K562 (cell line): Measurements from ENCODE around the gene HMGCL. TPM values are rescaled to one million over a fixed set of nuclear protein-coding genes. Genes with fewer than 3 reads are reported as not detected.

Experiments used
- ATAC-seq: fragments of 200-7000 bp; cut with Tn5 transposase; 3 replicates; pipeline ENCODE4 v1.9.1; 2020; ENCODE audit warnings: moderate library complexity
- BruUV-seq: library from RNA; stranded (reverse); fragments of 400-500 nt; replicated peaks from 2 replicates; lab custom pipeline; 2021; lab: Mats Ljungman, UMichigan
- CTCF ChIA-PET: fragments of 300-600 bp; formaldehyde crosslinking; extraction: SDS; loops from one replicate; lab custom pipeline; 2021; ENCODE audit warnings: low intra/inter-chr PET ratio; lab: Yijun Ruan, JAX
- POLR2A ChIA-PET: fragments of 300-600, 350-650 bp; sonication (Branson Sonifier 250); formaldehyde crosslinking; extraction: SDS; loops from one replicate; lab custom pipeline; 2021; ENCODE audit warnings: antibody characterized with exemption, inconsistent platforms; lab: Yijun Ruan, JAX
- DNase-seq, 4 experiments: peaks; one replicate each; pipeline versions ENCODE4 v3.0.0 to v3.0.0-alpha.2; 2011 to 2018; ENCODE audit warnings: low spot score in 3 of 4, mixed read lengths in 3 of 4; ENCODE audit errors: extremely low read depth in 1 of 4
- FAIRE-seq: peaks from 2 replicates; lab custom pipeline; 2011; peaks lifted over from hg19 to GRCh38; lab: Jason Lieb, UNC
- H2AFZ ChIP-seq: 2 replicates; pipeline ENCODE4 v1.6.0; 2011; ENCODE audit warnings: low read depth, low read length, control low read depth, inconsistent platforms
- H3K27ac ChIP-seq: fragments of 200-600 bp; 3 replicates; pipeline ENCODE4 v1.8.0; 2011; ENCODE audit warnings: low read depth, mild to moderate bottlenecking, control low read depth, inconsistent platforms, low read length, moderate library complexity, mixed read lengths; ENCODE audit errors: extremely low read depth
- H3K27me3 ChIP-seq, 2 experiments: fragments of 300-600 bp in 1 of 2; 2 replicates in 1 of 2; 3 replicates in 1 of 2; pipeline versions ENCODE4 v1.6.0 to v1.8.0; 2011; ENCODE audit warnings: inconsistent platforms in 2 of 2, low read length in 2 of 2, mild to moderate bottlenecking in 1 of 2, mixed read lengths in 1 of 2, moderate library complexity in 1 of 2; ENCODE audit not compliant: control insufficient read depth in 2 of 2, insufficient read depth in 2 of 2
- H3K36me3 ChIP-seq: fragments of 300-600 bp; 3 replicates; pipeline ENCODE4 v1.8.0; 2011; ENCODE audit warnings: mild to moderate bottlenecking, low read length, inconsistent platforms; ENCODE audit not compliant: control insufficient read depth, insufficient read depth
- H3K4me1 ChIP-seq, 2 experiments: fragments of 200-600 bp in 1 of 2; replicated peaks in 1 of 2; 2 replicates in 1 of 2; 3 replicates in 1 of 2; pipeline versions ENCODE4 v1.5.1 to v1.8.0; 2011; ENCODE audit warnings: inconsistent platforms in 2 of 2, low read length in 2 of 2, mild to moderate bottlenecking in 1 of 2, mixed read lengths in 1 of 2, moderate library complexity in 1 of 2; ENCODE audit not compliant: control insufficient read depth in 2 of 2, insufficient read depth in 2 of 2
- H3K4me2 ChIP-seq: 2 replicates; pipeline ENCODE4 v1.6.1; 2011; ENCODE audit warnings: low read length, control low read depth, inconsistent platforms, mixed read lengths; ENCODE audit not compliant: insufficient read depth
- H3K4me3 ChIP-seq: fragments of 200-600 bp; sonication (generic), shearing (Covaris generic); 2 replicates; pipeline ENCODE4 v1.5.1; 2016; ENCODE audit warnings: control low read depth, inconsistent platforms
- H3K79me2 ChIP-seq: fragments of 200-600 bp; 3 replicates; pipeline ENCODE4 v1.8.0; 2011; ENCODE audit warnings: low read length, inconsistent platforms; ENCODE audit not compliant: control insufficient read depth, insufficient read depth
- H3K9ac ChIP-seq, 2 experiments: 2 replicates each; pipeline versions ENCODE4 v1.6.0 to v1.6.1; 2011; ENCODE audit warnings: low read depth in 2 of 2, low read length in 2 of 2, control low read depth in 1 of 2, inconsistent platforms in 1 of 2, mild to moderate bottlenecking in 1 of 2, mixed read lengths in 1 of 2; ENCODE audit not compliant: insufficient read depth in 1 of 2
- H3K9me1 ChIP-seq: one replicate; pipeline ENCODE4 v1.6.0; 2011; ENCODE audit warnings: inconsistent platforms, mild to moderate bottlenecking, low read length, moderate library complexity; ENCODE audit not compliant: control insufficient read depth, insufficient read depth
- H3K9me3 ChIP-seq: replicated peaks from 2 replicates; pipeline ENCODE4 v1.5.1; 2011; ENCODE audit warnings: low read depth, low read length, inconsistent platforms; ENCODE audit not compliant: control insufficient read depth, insufficient read depth
- H4K20me1 ChIP-seq: replicated peaks from 2 replicates; pipeline ENCODE4 v1.6.1; 2011; ENCODE audit warnings: low read length, inconsistent platforms, mixed read lengths; ENCODE audit not compliant: control insufficient read depth, insufficient read depth
- BRD4 ChIP-seq: fragments of 200-600 bp; sonication (generic); IDR thresholded peaks from 2 replicates; pipeline ENCODE4 v1.6.1; 2017; ENCODE audit warnings: inconsistent platforms
- ELF1 ChIP-seq: fragments of 200-800 bp; sonication (Bioruptor generic); IDR thresholded peaks from 2 replicates; pipeline ENCODE4 v1.6.1; 2016; ENCODE audit warnings: missing genetic modification characterization, missing compliant biosample characterization
- NEUROD1 ChIP-seq: fragments of 150-350 bp; IDR thresholded peaks from 2 replicates; pipeline ENCODE4 v1.6.1; 2014; ENCODE audit warnings: borderline replicate concordance, low read length, low read depth; ENCODE audit not compliant: partially characterized antibody
- NFIC ChIP-seq: fragments of 450-650 bp; IDR thresholded peaks from 2 replicates; pipeline ENCODE4 v1.6.1; 2017; ENCODE audit warnings: mild to moderate bottlenecking, inconsistent platforms
- PHTF2 ChIP-seq: fragments of 250-450 bp; sonication (Bioruptor Pico); IDR thresholded peaks from 2 replicates; pipeline ENCODE4 v1.5.0; 2021; ENCODE audit warnings: mild to moderate bottlenecking
- RAD51 ChIP-seq: fragments of 450-650 bp; IDR thresholded peaks from 2 replicates; pipeline ENCODE4 v1.7.1; 2016; ENCODE audit warnings: low read depth, mild to moderate bottlenecking, borderline replicate concordance
- RNF2 ChIP-seq: sonication (generic); IDR thresholded peaks from 2 replicates; pipeline ENCODE4 v1.6.1; 2016
- TAF15 ChIP-seq: fragments of 200-400 bp; formaldehyde crosslinking; IDR thresholded peaks from 2 replicates; pipeline ENCODE4 v1.6.1; 2017; ENCODE audit warnings: mild to moderate bottlenecking, low read depth, low read length, moderate library complexity
- ZNF253 ChIP-seq: fragments of 250-450 bp; sonication (Bioruptor Pico); conservative IDR thresholded peaks from 2 replicates; pipeline ENCODE4 v1.6.1; 2021; ENCODE audit warnings: mild to moderate bottlenecking
- ZNF41 ChIP-seq: fragments of 250-450 bp; sonication (Bioruptor Pico); conservative IDR thresholded peaks from 2 replicates; pipeline ENCODE4 v1.4.0; 2020; ENCODE audit warnings: mild to moderate bottlenecking
- ZNF696 ChIP-seq: fragments of 250-450 bp; sonication (Bioruptor Pico); conservative IDR thresholded peaks from 2 replicates; pipeline ENCODE4 v1.4.0; 2020; ENCODE audit warnings: mild to moderate bottlenecking, moderate library complexity
- WGBS: fragments of 100-300 bp; shearing (Covaris generic); methylation state at CpG from one replicate; pipeline ENCODE4 v1.1.6; 2016; ENCODE audit warnings: low coverage, mixed read lengths; ENCODE audit not compliant: insufficient coverage; ENCODE audit errors: missing lambda C conversion rate; 5-methylcytosine and 5-hydroxymethylcytosine counted together
- in situ Hi-C: fragments of 300-500 bp; cut with MboI; formaldehyde crosslinking; loops from 4 replicates; pipeline ENCODE4 v1.15.0; 2018; ENCODE audit warnings: inconsistent platforms, mixed read lengths
- intact Hi-C: fragments of 100-400 bp; cut with micrococcal nuclease; formaldehyde crosslinking; loops from 2 replicates; pipeline ENCODE4 v1.14.2; 2022
- polyA plus RNA-seq, 8 experiments: library from polyadenylated mRNA; depleted of rRNA in 4 of 8; stranded (reverse) in 5 of 8; unstranded in 3 of 8; fragments of >200 nt; fragmentation: Nextera tagmentation in 2 of 8; fragmentation: Illumina TruSeq in 1 of 8; extraction: Ambion mirVana in 2 of 8; extraction: Trizol in 1 of 8; gene quantifications; 2 replicates each; pipeline versions ENCODE4 v1.2.1 to v1.2.3, GENCODE V29; 2011 to 2014; ENCODE audit warnings: inconsistent platforms in 1 of 8, missing spikeins in 1 of 8
- total RNA-seq, 7 experiments: library from RNA; depleted of rRNA in 6 of 7; stranded (reverse); fragments of >200 nt in 6 of 7; fragmentation: Illumina TruSeq in 2 of 7; extraction: Trizol in 2 of 7; gene quantifications; 2 replicates each; pipeline versions ENCODE4 v1.2.1 to v1.2.3, GENCODE V29; 2011 to 2021; ENCODE audit warnings: low replicate concordance in 1 of 7
- TF ChIP-seq, protein P1 (sequence below): fragments of 450-650 bp; conservative IDR thresholded peaks from 2 replicates; pipeline ENCODE4 v1.6.1; 2016; ENCODE audit warnings: missing genetic modification characterization, low read depth, mild to moderate bottlenecking, missing compliant biosample characterization, moderate library complexity
- TF ChIP-seq, protein P2 (sequence below): fragments of 450-650 bp; conservative IDR thresholded peaks from 2 replicates; pipeline ENCODE4 v1.6.1; 2016; ENCODE audit warnings: missing genetic modification characterization, low read depth, mild to moderate bottlenecking, control low read depth, missing compliant biosample characterization
- TF ChIP-seq, protein P3 (sequence below): fragments of 200-400 bp; formaldehyde crosslinking; IDR thresholded peaks from 2 replicates; pipeline ENCODE4 v1.6.1; 2017; ENCODE audit warnings: mild to moderate bottlenecking, low read depth, low read length, moderate library complexity
- TF ChIP-seq, protein P4 (sequence below): fragments of 450-650 bp; formaldehyde crosslinking; IDR thresholded peaks from 2 replicates; pipeline ENCODE4 v1.4.0; 2020; ENCODE audit warnings: mild to moderate bottlenecking, mixed read lengths

Gene HMGCL
- total and polyA plus RNA-seq, 9 of the 15 experiments (the other 6 are each of a cell fraction or from before 2014, with no cell fraction given), result 18.0 to 82.2 (median 24.2) TPM

DNA sequence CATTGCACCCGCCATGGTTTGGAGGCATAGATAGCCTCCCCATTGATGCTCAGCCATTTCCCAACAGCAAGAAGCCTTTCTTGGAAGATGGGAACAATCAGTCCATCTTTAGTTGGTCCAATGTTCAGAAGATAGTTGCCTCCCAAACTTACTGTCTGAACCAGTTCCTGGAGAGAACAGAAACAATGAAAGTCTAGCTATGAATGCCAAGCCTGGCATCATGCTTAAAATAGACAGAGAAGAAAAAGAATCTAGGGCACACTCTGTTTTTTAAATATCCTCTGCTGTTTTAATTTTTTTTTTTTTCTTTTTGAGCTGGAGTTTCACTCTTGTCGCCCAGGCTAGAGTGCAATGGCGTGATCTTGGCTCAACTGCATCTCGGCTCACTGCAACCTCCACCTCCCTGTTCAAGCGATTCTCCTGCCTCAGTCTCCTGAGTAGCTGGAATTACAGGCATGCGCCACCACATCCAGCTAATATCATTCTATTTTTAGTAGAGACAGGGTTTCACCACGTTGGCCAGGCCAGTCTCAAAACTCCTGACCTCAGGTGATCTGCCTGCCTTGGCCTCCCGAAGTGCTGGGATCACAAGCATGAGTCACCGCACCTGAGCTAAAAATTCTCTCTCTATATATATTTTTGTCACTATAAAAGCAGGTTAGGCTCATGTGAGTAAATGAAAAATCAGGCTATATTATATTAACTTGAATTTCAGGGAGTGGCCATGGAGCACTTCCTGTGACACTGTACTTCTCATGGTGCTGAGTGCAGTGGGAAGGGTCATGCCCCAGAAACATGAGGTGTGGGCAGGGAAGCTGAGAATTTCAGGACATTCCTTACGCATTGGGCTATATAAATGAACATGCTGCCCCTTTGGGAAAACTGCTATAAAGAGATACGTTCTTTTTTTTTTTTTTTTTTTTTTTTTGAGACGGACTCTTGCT is 23.7 kb upstream of the HMGCL start:
- no peak for FAIRE-seq
- no peak for ATAC-seq
- ChIA-PET POLR2A (no interaction called here), CTCF (no interaction called here)
- peaks cover 20% of the 10 kb centered on the region for H3K36me3 ChIP-seq
- H3K79me2 ChIP-seq, result no peaks in the 10 kb centered on the region
- H3K9me3 ChIP-seq, result no peaks in the 10 kb centered on the region; the same call in 1 of the 2 replicates
- BruUV-seq, result no TSS peak
- in situ Hi-C loops (loop anchor here (10.0 kb wide), 1 partner anchor 1716 kb away; no protein-coding TSS in a partner anchor), intact Hi-C loops (no loop called here)
- TF ChIP-seq NFIC, result no peak
- TF ChIP-seq NEUROD1, result no peak
- TF ChIP-seq TAF15, result no peak
- TF ChIP-seq BRD4, result no peak
- no peak for TF ChIP-seq PHTF2 (CRISPR knock-in tag)
- TF ChIP-seq, protein P1, sequence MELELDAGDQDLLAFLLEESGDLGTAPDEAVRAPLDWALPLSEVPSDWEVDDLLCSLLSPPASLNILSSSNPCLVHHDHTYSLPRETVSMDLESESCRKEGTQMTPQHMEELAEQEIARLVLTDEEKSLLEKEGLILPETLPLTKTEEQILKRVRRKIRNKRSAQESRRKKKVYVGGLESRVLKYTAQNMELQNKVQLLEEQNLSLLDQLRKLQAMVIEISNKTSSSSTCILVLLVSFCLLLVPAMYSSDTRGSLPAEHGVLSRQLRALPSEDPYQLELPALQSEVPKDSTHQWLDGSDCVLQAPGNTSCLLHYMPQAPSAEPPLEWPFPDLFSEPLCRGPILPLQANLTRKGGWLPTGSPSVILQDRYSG (tag), result no peak
- TF ChIP-seq ZNF696 (CRISPR knock-in tag), result no peak
- TF ChIP-seq, protein P2, sequence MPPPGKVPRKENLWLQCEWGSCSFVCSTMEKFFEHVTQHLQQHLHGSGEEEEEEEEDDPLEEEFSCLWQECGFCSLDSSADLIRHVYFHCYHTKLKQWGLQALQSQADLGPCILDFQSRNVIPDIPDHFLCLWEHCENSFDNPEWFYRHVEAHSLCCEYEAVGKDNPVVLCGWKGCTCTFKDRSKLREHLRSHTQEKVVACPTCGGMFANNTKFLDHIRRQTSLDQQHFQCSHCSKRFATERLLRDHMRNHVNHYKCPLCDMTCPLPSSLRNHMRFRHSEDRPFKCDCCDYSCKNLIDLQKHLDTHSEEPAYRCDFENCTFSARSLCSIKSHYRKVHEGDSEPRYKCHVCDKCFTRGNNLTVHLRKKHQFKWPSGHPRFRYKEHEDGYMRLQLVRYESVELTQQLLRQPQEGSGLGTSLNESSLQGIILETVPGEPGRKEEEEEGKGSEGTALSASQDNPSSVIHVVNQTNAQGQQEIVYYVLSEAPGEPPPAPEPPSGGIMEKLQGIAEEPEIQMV (tag), result no peak
- no peak for TF ChIP-seq ZNF253 (CRISPR knock-in tag)
- no peak for TF ChIP-seq RNF2
- no peak for TF ChIP-seq RAD51
- TF ChIP-seq, protein P3, sequence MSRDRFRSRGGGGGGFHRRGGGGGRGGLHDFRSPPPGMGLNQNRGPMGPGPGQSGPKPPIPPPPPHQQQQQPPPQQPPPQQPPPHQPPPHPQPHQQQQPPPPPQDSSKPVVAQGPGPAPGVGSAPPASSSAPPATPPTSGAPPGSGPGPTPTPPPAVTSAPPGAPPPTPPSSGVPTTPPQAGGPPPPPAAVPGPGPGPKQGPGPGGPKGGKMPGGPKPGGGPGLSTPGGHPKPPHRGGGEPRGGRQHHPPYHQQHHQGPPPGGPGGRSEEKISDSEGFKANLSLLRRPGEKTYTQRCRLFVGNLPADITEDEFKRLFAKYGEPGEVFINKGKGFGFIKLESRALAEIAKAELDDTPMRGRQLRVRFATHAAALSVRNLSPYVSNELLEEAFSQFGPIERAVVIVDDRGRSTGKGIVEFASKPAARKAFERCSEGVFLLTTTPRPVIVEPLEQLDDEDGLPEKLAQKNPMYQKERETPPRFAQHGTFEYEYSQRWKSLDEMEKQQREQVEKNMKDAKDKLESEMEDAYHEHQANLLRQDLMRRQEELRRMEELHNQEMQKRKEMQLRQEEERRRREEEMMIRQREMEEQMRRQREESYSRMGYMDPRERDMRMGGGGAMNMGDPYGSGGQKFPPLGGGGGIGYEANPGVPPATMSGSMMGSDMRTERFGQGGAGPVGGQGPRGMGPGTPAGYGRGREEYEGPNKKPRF, result no peak
- TF ChIP-seq, protein P4, sequence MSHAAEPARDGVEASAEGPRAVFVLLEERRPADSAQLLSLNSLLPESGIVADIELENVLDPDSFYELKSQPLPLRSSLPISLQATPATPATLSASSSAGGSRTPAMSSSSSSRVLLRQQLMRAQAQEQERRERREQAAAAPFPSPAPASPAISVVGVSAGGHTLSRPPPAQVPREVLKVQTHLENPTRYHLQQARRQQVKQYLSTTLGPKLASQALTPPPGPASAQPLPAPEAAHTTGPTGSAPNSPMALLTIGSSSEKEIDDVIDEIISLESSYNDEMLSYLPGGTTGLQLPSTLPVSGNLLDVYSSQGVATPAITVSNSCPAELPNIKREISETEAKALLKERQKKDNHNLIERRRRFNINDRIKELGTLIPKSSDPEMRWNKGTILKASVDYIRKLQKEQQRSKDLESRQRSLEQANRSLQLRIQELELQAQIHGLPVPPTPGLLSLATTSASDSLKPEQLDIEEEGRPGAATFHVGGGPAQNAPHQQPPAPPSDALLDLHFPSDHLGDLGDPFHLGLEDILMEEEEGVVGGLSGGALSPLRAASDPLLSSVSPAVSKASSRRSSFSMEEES (CRISPR knock-in tag), result no peak
- no peak for TF ChIP-seq ZNF41 (CRISPR knock-in tag)
- no peak for TF ChIP-seq ELF1
- no peaks in the 10 kb centered on the region for H3K9me1 ChIP-seq
- no peaks in the 10 kb centered on the region; a peak in 1 of 5 replicates for H3K4me1 ChIP-seq
- DNase-seq, result no peak
- no peaks in the 10 kb centered on the region for H4K20me1 ChIP-seq
- no peak overlapping the region for H3K4me3 ChIP-seq
- H3K9ac ChIP-seq, result no peak overlapping the region
- no peak overlapping the region for H3K4me2 ChIP-seq
- no peak overlapping the region for H2AFZ ChIP-seq
- 75% methylated on average over 12 of the region's 12 CpGs for WGBS
- no peak overlapping the region for H3K27ac ChIP-seq
- no peaks in the 10 kb centered on the region for H3K27me3 ChIP-seq
